Stimulated activated CD4-positive, alpha-beta T cell treated with anti-CD3 and anti-CD28 coated beads, Interleukin-12 subunit alpha, Interleukin-12 subunit beta, amount 100 ng/mL, for 48 hours (primary cell): ENCODE results near the gene MTFR2.

Source experiments
- DNase-seq, 3 donors: peaks; one replicate each; pipeline ENCODE4 v3.0.0-alpha.2; 2020; ENCODE audit warnings: low read depth in 2 of 3, low spot score in 1 of 3

Gene MTFR2

GRCh38 chr6:136189104-136189503 is 61.0 kb downstream of the MTFR2 start:
- no peak for DNase-seq

- no peak for DNase-seq
Observed at GRCh38 chr6:136188486-136188885, 61.6 kb downstream of the MTFR2 start.

GRCh38 chr6:136186363-136186762 is 63.7 kb downstream of the MTFR2 start:
- DNase-seq = no peak

GRCh38 chr6:136184738-136185137 is 65.4 kb downstream of the MTFR2 start:
- no peak for DNase-seq

GRCh38 chr6:136181861-136182260 is 68.2 kb downstream of the MTFR2 start:
- no peak for DNase-seq

GRCh38 chr6:136181512-136181833 is 68.6 kb downstream of the MTFR2 start:
- no peak for DNase-seq
